ENCODE data around the gene SLC49A4. TPM values are rescaled to one million over a fixed set of nuclear protein-coding genes. Genes with fewer than 3 reads are reported as not detected.
A peak's percentile ranks its signal among the peaks of the same experiment; 100 is the strongest.

Gene SLC49A4
- polyA plus RNA-seq, 3 donors: 12.9 to 19.0 (median 18.6) TPM

GRCh38 chr3:122755491-122755890 lies 39.4 kb upstream of the SLC49A4 start:
- Histone ChIP-seq H3K27me3 (ENCODE audit: control insufficient read depth in 2 of 2, insufficient read depth in 2 of 2, low read length in 2 of 2) (no peaks in the 10 kb centered on the region), H4K20me1 (ENCODE audit: insufficient read depth, low read length) (no peaks in the 10 kb centered on the region), H3K36me3 (replicated peaks in 1 of 2; ENCODE audit: control insufficient read depth in 1 of 2, insufficient read depth in 2 of 2, low read length in 2 of 2) (peaks cover 40 to 46% of the 10 kb centered on the region in 2 donors), H3K4me3 (replicated peaks in 1 of 3; ENCODE audit: low read depth in 2 of 3, low read length in 3 of 3) (no peak overlapping the region), H3K9ac (ENCODE audit: insufficient read depth, low read length, poor library complexity, severe bottlenecking) (no peak overlapping the region), H2AFZ (ENCODE audit: insufficient read depth, low read depth, low read length, poor library complexity, severe bottlenecking) (no peak overlapping the region), H3K4me2 (replicated peaks; ENCODE audit: extremely low read depth, low read length, poor library complexity, severe bottlenecking) (no peak overlapping the region), H3K4me1 (ENCODE audit: control insufficient read depth in 1 of 2, insufficient read depth in 2 of 2, low read length in 2 of 2) (peaks cover 33 to 35% of the 10 kb centered on the region in 2 donors), H3K9me3 (replicated peaks in 1 of 2; ENCODE audit: control insufficient read depth in 1 of 2, insufficient read depth in 1 of 2, low read length in 2 of 2) (no peaks in the 10 kb centered on the region), H3K27ac (ENCODE audit: low read depth in 1 of 2, low read length in 2 of 2) (no peak overlapping the region), H3K79me2 (ENCODE audit: insufficient read depth, low read length) (peaks cover 34% of the 10 kb centered on the region)
- peaks cover 44% of the 10 kb centered on the region for H3K4me1 Mint-ChIP-seq
- no peaks in the 10 kb centered on the region for H3K27me3 Mint-ChIP-seq (ENCODE audit: low read depth in 3 of 3)
- 100% methylated on average over 1 of the region's 2 CpGs for WGBS (ENCODE audit: insufficient coverage)
- H3K4me3 Mint-ChIP-seq: no peak overlapping the region
- intact Hi-C loops (cut with micrococcal nuclease): loop anchor here (5.0 to 10.0 kb wide), 2 partner anchors 37 to 99 kb away; partner anchors contain the start of gene HSPBAP1 (in 2 of the 2)
- no peak for TF ChIP-seq CTCF (IDR thresholded peaks at IDR 0.05)
- H3K27ac Mint-ChIP-seq: peak overlapping the region in 1 of 7 donors; percentile 12
- no peak for DNase-seq
- H3K9me3 Mint-ChIP-seq: no peaks in the 10 kb centered on the region
- peaks cover 53 to 62% of the 10 kb centered on the region in 2 donors for H3K36me3 Mint-ChIP-seq

GRCh38 chr3:122758877-122759560 lies 35.9 kb upstream of the SLC49A4 start:
- no CpG with 5 or more reads among the region's 3 CpGs for WGBS (ENCODE audit: insufficient coverage)
- DNase-seq: peak; percentile 54 to 71 (median 58)
- H3K36me3 ChIP-seq (replicated peaks in 1 of 2; ENCODE audit: control insufficient read depth in 1 of 2, insufficient read depth in 2 of 2, low read length in 2 of 2): peaks cover 7 to 11% of the 10 kb centered on the region in 2 donors
- Mint-ChIP-seq H3K4me3 (peak overlapping the region; percentile 44 to 76), H3K36me3 (peaks cover 26 to 41% of the 10 kb centered on the region in 2 donors), H3K27ac (peak overlapping the region; percentile 82 to 96 (median 93)), H3K27me3 (ENCODE audit: low read depth in 3 of 3) (peaks cover 0 to 1% (median 0%) of the 10 kb centered on the region in 3 donors), H3K4me1 (peaks cover 72% of the 10 kb centered on the region), H3K9me3 (no peaks in the 10 kb centered on the region)
- peak overlapping the region; percentile 72 for H3K4me2 ChIP-seq (replicated peaks; ENCODE audit: extremely low read depth, low read length, poor library complexity, severe bottlenecking)
- H3K9me3 ChIP-seq (replicated peaks in 1 of 2; ENCODE audit: control insufficient read depth in 1 of 2, insufficient read depth in 1 of 2, low read length in 2 of 2): no peaks in the 10 kb centered on the region
- peak overlapping the region; percentile 48 for H2AFZ ChIP-seq (ENCODE audit: insufficient read depth, low read depth, low read length, poor library complexity, severe bottlenecking)
- H3K27me3 ChIP-seq (ENCODE audit: control insufficient read depth in 2 of 2, insufficient read depth in 2 of 2, low read length in 2 of 2): no peaks in the 10 kb centered on the region
- H3K79me2 ChIP-seq (ENCODE audit: insufficient read depth, low read length): peaks cover 57% of the 10 kb centered on the region
- no peaks in the 10 kb centered on the region for H4K20me1 ChIP-seq (ENCODE audit: insufficient read depth, low read length)
- intact Hi-C loops (cut with micrococcal nuclease): loop anchor here (5.0 to 10.0 kb wide), 2 partner anchors 33 to 96 kb away; partner anchors contain the start of gene HSPBAP1 (in 2 of the 2)
- peak overlapping the region; percentile 60 to 85 for H3K27ac ChIP-seq (ENCODE audit: low read depth in 1 of 2, low read length in 2 of 2)
- TF ChIP-seq CTCF (IDR thresholded peaks at IDR 0.05): no peak
- peak overlapping the region; percentile 16 for H3K9ac ChIP-seq (ENCODE audit: insufficient read depth, low read length, poor library complexity, severe bottlenecking)
- H3K4me1 ChIP-seq (ENCODE audit: control insufficient read depth in 1 of 2, insufficient read depth in 2 of 2, low read length in 2 of 2): peaks cover 53 to 63% of the 10 kb centered on the region in 2 donors
- H3K4me3 ChIP-seq (replicated peaks in 1 of 3; ENCODE audit: low read depth in 2 of 3, low read length in 3 of 3): peak overlapping the region in 2 of 3 experiments; percentile 16 to 66
